GM21423 (cell line): ENCODE measurements around the gene ZFAND4.
"Not testable (repeated sequence)": the region's sequence is repeated elsewhere in the genome, so short reads cannot be mapped to it uniquely, and the experiment has no call there.

Experiments
- ATAC-seq: cut with Tn5 transposase; IDR thresholded peaks from one replicate; pipeline ENCODE4 v1.9.1; 2021; ENCODE audit warnings: mild to moderate bottlenecking, moderate library complexity; ENCODE audit not compliant: unreplicated experiment

Gene ZFAND4

DNA sequence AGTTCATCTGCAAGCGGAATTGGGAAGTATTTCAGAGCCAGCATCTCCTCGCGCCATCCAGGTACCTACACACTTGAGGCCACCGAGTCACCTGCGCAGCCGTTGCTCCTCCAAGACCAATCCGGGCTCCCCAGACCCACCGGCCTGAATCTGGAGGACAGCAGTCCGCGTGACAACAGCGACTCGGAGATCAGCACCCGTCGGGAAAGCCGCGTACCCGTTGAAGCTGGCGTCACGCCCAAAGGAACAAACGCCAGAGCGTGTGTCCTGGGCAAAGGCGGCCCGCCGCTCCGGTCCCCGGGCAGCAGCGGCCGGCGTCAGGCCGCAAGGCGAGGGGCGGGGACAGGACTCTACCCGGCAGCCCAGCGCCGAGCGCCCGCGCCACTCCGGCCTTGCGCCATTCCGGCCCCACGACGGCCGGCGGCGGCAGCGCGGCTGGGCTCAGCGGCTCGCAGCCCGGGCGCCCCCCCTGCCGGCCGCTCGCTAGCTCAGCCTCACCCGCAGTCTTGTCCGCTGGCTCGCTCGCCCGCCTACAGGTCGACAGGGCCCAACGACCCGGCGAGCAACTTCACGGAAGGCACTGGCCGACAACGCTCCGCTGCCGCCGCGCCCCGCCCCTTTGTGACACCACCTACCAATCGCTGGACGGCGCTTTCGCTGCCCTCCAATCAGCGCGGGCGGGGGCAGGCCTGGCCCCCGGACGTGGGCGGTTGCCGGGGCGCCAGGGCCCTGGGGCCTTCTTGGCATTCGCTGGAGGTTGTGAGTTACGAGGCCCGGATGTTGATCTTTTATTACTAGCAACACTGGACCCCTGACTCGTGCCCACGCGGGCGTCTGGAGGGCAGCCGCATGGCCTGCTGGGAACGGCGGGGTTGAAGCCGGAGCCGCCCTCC is at the start of gene ZFAND4:
ZFAND4 (minus strand) TSS at position 592 of the 893 bp plus-strand sequence. CDS start 9,047 bp downstream, outside the sequence.
- ATAC-seq: peak; percentile 96

DNA sequence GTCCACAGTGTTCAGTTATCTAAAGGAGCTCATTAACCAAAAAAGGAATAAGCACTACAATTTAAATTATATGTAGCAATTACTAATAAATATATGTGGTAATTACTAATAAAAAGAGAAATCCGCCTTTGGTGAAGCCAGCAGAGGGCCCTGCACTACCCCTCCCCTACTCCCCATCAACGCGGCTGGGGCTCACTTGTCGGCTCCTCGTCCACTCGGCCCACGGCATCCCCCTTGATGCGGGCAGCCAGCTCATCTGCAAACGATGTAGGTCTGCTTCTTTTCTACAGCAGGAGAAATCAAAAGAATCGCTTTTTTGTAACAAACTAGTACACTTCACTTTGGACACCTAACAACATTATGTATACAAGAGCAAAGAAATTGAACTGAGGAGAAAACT is 48.9 kb upstream of the ZFAND4 start:
- not testable (repeated sequence) for ATAC-seq

- not testable (repeated sequence) for ATAC-seq
These were observed 45.1 kb upstream of the ZFAND4 start for GRCh38 chr10:45717642-45718041.

GRCh38 chr10:45717053-45717452 is 44.5 kb upstream of the ZFAND4 start:
- ATAC-seq: not testable (repeated sequence)

GRCh38 chr10:45711223-45711622 is 38.7 kb upstream of the ZFAND4 start:
- not testable (repeated sequence) for ATAC-seq

DNA sequence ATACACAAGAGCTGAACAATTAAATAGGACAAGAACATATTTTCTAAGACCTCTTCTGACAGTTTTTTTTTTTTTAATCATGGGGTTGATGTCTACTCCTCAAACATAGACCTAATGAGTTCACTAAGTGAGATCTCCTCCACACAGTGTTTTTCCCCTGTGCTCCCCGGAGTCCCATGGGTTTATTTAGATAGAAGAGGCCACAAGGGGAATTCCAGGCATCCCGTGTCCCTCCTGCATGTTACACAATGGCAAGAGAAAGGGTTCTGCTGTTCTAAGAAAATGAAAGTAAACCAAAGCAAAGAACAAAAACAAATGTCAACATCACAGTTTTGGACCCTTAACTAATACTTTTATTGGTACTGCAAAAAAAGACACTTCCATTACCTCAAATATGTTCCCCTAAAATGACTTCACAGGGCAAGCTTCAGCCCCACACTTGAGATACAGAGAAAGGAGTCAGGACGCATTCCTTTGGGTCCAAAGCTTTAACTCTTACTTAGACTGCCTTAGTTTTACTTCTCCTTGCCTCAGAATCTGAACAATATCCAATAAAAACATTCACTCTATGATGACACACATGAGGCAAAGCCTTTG is 37.7 kb upstream of the ZFAND4 start:
- peak; percentile 89 for ATAC-seq

GRCh38 chr10:45678467-45678866 is 5.9 kb upstream of the ZFAND4 start:
- ATAC-seq: not testable (repeated sequence)

GRCh38 chr10:45675388-45675787 is 2.8 kb upstream of the ZFAND4 start:
- no peak for ATAC-seq

DNA sequence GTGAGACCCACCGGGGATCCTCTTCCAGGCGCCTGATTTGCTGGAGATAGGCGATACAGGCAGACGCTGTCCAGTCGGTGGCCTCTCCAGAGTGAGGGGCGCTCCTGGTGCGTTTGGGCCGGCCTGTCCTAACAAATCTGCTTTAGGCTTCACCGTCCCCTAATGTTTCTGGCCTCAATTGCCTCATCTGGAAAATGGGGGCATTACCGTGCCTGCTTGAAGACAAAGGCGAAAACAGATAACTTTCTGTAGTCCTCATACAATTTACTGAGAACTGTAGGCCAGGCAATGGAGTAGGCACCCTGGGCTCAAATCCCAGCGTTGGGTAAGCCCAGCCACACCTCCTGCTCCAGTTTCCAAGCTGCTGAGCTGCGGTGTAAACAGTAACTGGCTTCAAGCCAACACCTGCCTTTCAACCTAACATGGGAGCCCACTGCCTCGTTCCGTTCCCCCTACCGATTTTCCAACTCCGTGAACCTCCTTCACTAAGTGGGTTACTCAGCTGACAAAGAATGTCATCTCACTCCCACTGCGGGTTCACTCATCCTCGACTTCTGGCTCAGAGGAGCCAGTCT is 589 bp upstream of the ZFAND4 start:
- ATAC-seq: no peak

GRCh38 chr10:45671300-45671699 is 1.3 kb downstream of the ZFAND4 start:
- ATAC-seq: not testable (repeated sequence)

DNA sequence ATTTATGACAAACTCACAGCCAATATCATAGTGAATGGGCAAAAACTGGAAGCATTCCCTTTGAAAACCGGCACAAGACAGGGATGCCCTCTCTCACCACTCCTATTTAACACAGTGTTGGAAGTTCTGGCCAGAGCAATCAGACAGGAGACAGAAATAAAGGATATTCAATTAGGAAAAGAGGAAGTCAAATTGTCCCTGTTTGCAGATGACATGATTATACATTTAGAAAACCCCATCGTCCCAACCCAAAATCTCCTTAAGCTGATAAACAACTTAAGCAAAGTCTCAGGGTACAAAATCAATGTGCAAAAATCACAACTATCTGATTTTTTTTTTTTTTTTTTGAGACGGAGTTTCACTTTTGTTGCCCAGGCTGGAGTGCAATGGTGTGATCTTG is 2.7 kb downstream of the ZFAND4 start:
- not testable (repeated sequence) for ATAC-seq

GRCh38 chr10:45660876-45661411 is 11.6 kb downstream of the ZFAND4 start:
- no peak for ATAC-seq

DNA sequence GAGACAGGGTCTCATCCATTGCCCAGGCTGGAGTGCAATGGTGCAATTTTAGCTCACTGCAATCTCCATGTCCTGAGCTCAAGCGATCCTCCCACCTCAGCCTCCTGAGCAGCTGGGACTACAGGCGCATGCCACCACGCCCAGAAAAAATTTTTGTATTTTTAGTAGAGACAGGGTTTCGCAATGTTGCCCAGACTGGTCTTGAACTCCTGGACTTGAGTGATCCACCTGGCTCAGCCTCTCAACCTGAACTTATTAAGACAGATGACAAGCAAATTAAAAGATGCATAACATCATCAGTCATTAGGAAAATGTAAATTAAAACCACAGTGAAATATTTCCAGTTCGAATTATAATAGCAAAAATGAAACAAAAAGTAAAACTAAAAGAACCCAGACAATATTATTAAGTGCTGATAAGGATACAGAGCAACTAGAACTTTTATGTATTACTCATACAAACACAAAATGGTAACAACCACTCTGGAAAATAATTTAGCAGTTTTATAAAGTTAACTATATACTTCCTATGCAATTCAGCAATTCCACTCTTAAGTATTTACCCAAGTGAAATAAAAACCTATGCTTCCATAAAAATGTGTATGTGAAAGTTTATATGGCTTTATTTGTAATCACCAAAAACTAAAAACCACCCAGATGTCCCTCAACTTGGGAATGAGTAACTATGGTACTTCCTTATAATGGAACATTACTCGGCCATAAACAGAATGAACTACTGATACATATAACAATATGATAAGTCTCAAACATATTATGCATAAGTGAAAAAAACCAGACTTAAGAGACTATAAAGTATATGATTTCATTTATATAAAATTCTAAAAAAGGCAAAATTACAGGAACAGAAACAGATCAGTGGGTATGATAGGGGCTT is 15.3 kb downstream of the ZFAND4 start:
- ATAC-seq: no peak

GRCh38 chr10:45655219-45655618 is 17.4 kb downstream of the ZFAND4 start:
- ATAC-seq: no peak

DNA sequence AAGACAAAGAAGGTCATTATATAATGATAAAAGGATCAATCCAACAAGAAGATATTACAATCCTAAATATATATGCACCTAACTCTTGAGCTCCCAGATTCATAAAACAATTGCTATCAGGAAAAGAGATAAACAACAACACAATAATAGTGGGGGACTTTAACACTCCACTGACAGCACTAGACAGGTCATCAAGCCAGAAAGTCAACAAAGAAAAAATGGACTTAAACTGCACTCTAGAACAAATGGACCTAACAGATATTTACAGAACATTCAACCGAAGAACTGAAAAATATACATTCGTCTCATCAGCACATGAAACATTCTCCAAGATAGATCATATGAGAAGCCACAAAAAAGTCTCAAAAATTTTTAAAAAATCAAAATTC is 17.8 kb downstream of the ZFAND4 start:
- not testable (repeated sequence) for ATAC-seq

DNA sequence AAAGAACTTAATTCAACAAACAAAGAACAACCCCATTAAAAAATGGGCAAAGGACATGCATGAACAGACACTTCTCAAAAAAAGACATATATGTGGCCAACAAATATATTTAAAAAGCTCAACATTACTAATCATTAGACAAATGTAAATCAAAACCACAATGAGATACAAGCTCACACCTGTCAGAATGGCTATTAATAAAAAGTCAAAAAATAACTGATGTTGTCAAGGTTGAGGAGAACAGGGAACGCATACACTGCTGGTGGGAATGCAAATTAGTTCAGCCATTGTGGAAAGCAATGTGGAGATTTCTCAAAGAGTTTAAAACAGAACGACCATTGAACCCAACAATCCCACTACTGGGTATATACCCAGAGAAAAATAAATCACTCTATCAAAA is 19.1 kb downstream of the ZFAND4 start:
- peak; percentile 68 for ATAC-seq

DNA sequence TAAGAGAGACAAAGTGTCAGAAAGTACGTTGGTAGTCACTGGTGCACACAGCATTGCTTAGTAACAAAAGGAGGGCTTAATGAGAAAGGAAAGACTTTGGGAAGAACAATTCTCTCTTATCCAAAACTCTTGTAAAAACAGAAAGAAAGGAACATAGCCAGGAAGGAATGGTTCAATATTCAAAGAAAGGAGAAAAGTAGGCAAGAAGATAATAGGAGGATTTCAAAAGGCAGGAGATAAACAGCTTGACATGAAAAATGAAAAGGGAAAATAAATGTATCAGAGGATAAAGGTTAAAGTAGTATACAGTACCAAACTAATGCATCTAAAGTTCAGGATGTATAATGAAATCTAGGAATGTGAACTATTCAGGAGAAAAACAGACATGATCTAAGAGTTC is 20.1 kb downstream of the ZFAND4 start:
- ATAC-seq: no peak

GRCh38 chr10:45649296-45649695 is 23.3 kb downstream of the ZFAND4 start:
- ATAC-seq: no peak

DNA sequence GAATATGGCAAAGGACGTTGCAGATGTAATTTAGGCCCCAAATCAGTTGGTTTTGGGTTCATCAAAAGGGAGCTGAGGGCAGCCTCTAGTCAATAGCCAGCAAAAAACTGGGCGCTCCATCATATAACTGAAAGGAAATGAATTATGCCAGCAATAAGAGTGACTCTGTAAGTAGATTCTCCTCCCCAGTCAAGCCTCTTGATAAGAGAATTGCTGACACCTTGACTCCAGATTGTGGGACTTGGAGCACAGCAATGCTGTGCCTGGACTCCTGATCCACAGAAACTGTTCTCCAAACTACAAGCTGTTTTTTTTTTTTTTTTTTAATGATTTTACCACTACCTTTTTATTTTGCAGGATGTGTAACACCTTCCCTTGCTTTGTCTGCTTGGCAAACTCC is 25.5 kb downstream of the ZFAND4 start:
- ATAC-seq: no peak

- no peak for ATAC-seq
These were observed 26.1 kb downstream of the ZFAND4 start for GRCh38 chr10:45646384-45647050.
